ENCODE results near the gene MARCKS.

The MARCKS gene

GRCh38 chr6:113882336-113883022 is 25.3 kb downstream of the MARCKS start:
- no peak for TF ChIP-seq CTCF (conservative IDR thresholded peaks at IDR 0.05; ENCODE audit: low read depth, low read length)
- DNase-seq (ENCODE audit: low read depth): no peak
- H3K4me3 ChIP-seq (ENCODE audit: low read length): no peak overlapping the region

GRCh38 chr6:113884011-113884410 is 26.9 kb downstream of the MARCKS start:
- no peak for DNase-seq (ENCODE audit: low read depth)
- no peak overlapping the region for H3K4me3 ChIP-seq (ENCODE audit: low read length)
- no peak for TF ChIP-seq CTCF (conservative IDR thresholded peaks at IDR 0.05; ENCODE audit: low read depth, low read length)

GRCh38 chr6:113886512-113886911 is 29.4 kb downstream of the MARCKS start:
- no peak overlapping the region for H3K4me3 ChIP-seq (ENCODE audit: low read length)
- no peak for TF ChIP-seq CTCF (conservative IDR thresholded peaks at IDR 0.05; ENCODE audit: low read depth, low read length)

GRCh38 chr6:113888493-113888892 is 31.3 kb downstream of the MARCKS start:
- no peak for TF ChIP-seq CTCF (conservative IDR thresholded peaks at IDR 0.05; ENCODE audit: low read depth, low read length)
- H3K4me3 ChIP-seq (ENCODE audit: low read length): no peak overlapping the region
- no peak for DNase-seq (ENCODE audit: low read depth)

More at GRCh38 chr6:113886512-113886911, 29.4 kb downstream of the MARCKS start:
- no peak for DNase-seq (ENCODE audit: low read depth)

- no peak for DNase-seq (ENCODE audit: low read depth)
- no peak overlapping the region for H3K4me3 ChIP-seq (ENCODE audit: low read length)
- TF ChIP-seq CTCF (conservative IDR thresholded peaks at IDR 0.05; ENCODE audit: low read depth, low read length): no peak
These were observed 31.9 kb downstream of the MARCKS start for GRCh38 chr6:113888956-113889630.

- no peak for TF ChIP-seq CTCF (conservative IDR thresholded peaks at IDR 0.05; ENCODE audit: low read depth, low read length)
- H3K4me3 ChIP-seq (ENCODE audit: low read length): no peak overlapping the region
- no peak for DNase-seq (ENCODE audit: low read depth)
These were observed 36.3 kb downstream of the MARCKS start for GRCh38 chr6:113893451-113893850.

- no peak for TF ChIP-seq CTCF (conservative IDR thresholded peaks at IDR 0.05; ENCODE audit: low read depth, low read length)
- DNase-seq (ENCODE audit: low read depth): no peak
- no peak overlapping the region for H3K4me3 ChIP-seq (ENCODE audit: low read length)
These were observed 36.7 kb downstream of the MARCKS start for GRCh38 chr6:113893866-113894265.

Measured in retinal pigment epithelial cell (primary cell).